GM18870 (cell line): Measurements from ENCODE around the gene MPZ.
"Not testable (repeated sequence)": the region's sequence is repeated elsewhere in the genome, so short reads cannot be mapped to it uniquely, and the experiment has no call there.

Source experiments
- ATAC-seq: cut with Tn5 transposase; IDR thresholded peaks from one replicate; pipeline ENCODE4 v1.9.1; 2021; ENCODE audit warnings: moderate library complexity; ENCODE audit not compliant: unreplicated experiment

Gene MPZ

DNA sequence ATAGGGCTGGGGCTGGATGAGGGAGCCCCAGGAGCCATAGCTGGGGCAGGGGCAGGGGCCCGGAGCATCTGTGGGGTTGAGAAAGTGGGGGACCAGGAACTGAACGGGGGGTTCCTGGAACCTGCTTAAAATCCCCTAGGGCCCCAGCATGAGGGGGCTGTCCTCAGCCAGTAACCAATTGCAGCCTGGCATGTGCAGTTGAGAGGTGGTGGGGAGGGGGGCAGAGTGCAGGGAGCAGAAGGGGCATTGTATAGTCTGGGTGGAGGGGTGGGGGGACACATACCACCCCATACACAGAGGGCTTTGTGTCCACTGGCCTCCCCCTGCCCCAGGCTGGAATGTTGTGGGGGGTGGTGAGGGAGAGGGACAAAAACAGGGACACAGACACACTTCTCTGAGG, at the start of gene MPZ:
Gene MPZ, minus strand, starts transcription at position 101 of the 400 bp plus-strand sequence. Its CDS starts 63 bp downstream, at position 38.
- no peak for ATAC-seq

DNA sequence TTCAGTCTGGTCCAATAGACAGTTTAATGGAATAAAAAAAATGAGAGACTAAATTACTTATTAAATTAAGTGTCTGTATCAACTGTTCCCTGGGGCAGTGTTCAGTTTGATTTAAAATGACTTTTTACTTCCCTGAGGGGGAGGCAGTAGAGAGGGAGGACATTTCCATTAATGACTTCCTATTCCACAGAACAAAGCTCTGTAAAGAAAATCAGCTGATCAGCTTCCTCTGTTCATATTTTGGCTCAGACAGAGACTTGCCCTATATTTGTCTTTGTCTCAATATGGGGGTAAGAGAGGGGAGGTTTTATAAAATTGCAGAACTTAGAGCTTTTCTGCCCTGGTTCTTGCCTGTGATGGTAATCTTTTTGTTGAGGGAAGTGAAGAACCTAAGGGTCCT, 49.5 kb upstream of the MPZ start:
- ATAC-seq, result no peak

DNA sequence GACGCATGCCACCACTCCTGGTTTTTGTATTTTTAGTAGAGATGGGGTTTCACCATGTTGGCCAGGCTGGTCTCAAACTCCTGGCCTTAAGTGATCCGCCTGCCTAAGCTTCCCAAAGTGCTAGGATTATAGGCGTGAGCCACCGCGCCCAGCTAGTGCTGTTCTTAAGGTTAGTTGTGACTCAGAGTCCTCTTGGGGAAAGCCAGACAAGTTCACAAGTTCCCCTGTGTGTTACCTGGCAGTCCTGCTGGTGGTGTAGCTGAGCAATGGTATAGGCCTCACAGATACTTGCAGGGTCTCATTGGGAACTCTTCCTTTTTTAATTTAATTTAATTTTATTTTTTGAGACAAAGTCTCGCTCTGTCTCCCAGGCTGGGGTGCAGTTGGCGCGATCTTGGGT, 47.3 kb upstream of the MPZ start:
- no peak for ATAC-seq

DNA sequence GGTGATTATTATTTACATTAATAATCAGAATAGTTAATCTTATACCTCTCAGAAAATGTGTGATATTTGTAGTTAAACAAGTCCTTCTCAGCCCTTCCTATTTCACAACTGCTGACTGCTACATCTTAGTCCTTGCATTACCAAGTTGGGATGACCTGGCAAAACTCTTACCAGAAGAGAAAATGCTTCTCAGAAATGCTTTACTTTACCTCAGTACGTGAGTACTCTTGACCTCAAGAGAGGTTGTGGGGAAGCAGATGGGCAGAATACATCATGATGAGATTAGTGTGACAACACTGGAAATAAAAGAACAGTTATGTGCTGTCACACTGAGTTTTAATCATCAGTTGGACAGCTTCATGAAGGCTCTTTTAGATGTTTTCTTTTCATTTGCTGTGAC, 41.7 kb upstream of the MPZ start:
- ATAC-seq, result no peak

DNA sequence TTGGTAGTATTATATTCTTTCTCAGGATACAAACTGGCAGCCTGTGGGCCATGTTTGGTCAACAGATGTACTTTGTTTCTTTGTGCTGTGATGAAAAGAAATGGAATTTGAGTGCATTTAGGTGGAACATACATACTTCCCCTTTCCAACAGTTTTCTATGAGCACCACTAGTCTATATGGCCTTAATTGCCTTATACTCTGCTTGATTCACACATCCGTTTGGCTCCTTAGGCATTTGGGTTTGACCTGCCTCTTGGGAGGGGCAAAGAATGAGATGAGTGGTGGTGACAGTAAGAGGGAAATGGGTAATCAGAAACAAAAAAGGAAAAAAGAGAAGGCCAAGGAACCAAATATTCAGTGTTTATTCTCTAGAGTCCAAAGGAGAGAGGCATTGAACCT, 40.9 kb upstream of the MPZ start:
- no peak for ATAC-seq

DNA sequence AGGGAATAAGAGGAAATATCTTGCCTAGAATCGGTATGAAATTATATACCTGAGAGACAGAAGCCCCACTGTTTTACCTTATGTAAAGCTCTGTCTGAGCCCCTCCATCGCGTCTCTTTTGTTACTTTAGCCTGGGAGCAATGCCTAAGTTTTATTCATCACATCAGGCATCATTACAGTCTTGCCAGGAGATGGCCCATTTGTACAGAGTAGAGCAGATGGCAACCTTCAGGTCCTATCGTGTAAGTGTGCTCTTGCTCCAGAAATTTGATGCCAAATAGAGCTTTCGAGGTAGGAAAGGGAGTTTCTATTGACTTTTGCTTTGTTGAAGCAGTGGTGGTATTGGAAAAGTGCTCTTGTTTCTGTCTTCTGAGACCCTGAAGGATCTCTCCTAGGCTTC, 33.1 kb upstream of the MPZ start:
- no peak for ATAC-seq

DNA sequence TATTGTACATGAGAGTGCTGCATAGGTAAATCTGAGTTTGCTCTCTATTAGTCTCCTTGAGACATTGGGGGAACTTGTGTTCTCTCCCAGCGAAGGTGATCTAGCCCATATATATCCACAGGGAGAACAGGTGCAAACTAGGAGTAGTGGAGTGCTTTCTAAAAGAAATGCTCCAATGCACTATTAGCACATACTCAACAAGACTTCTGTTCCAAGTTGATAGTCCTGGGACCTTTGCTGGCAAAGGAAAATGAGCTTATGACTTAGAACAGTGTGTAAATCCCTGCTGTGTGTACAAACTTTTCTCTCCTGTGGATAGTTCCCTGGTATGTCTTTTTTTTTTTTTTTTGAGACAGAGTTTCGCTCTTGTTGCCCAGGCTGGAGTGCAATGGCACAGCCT, 32.4 kb upstream of the MPZ start:
- ATAC-seq, result no peak

DNA sequence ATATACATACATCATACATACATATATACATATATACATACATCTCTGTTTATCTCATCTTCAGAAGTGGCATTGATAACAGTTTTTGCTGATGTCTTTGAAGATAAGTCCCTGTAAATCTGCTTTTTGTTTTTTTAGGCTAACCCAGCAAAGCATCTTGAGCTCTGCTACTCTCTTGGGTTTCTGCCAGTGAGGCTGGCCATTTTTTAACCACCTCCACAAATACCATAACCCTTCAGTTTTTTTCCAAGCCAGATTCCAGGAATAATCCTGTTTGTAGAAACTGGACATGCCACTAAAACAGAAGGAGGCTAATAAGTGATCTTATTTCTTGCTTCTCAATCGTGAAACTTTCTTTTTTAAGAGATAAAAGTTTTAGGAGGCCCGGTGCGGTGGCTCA, 26.0 kb upstream of the MPZ start:
- no peak for ATAC-seq

DNA sequence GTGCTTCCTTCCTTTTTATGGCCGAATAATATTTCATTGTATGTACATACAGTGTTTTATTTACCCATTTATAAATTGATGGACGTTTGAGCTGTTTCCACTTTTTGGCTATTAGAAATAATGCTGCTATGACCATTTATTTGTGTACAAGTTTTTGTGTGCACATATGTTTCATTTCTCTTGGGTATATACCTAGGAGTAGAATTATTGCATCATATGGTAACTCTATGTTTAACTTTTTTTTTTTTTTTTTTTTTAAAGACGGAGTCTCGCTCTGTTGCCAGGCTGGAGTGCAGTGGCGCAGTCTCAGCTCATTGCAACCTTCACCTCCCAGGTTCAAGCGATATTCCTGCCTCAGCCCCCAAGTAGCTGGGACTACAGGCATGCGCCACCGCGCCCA, 23.4 kb upstream of the MPZ start:
- no peak for ATAC-seq

DNA sequence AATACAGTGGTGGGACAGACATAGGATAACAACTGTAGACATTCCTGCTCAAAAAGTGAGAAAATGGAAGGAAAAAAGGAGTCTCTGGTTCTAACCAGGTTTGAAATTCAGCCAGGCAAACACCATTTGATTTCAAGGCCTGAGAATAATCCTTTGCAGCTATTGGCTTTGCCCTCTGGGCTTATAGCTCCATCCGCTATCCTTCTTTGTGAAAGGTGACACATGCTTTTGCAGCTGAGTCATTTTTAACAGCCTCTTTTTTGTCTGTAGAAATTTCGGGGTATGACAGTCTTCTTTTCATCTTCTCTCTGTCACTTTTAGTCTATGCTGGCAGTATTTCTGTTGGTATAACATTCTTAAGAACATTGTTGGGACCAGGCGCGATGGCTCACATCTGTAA, 20.6 kb upstream of the MPZ start:
- ATAC-seq, result no peak

DNA sequence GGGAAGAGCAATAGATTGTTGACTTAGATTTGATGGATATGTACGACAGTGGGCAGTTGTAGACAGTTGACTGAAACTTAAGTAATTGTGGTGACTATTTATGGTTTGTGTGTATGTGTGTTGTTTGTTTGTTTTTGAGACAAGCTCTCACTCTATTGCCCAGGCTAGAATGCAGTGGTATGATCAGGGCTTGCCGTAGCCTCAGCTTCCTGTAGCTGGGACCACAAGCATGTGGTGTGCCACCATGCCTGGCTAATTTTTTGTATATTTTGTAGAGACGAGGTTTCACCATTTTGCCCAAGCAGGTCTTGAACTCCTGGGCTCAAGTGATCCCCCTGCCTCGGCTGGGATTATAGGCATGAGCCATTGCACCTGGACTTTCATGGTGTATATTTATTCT, 14.3 kb upstream of the MPZ start:
- no peak for ATAC-seq

DNA sequence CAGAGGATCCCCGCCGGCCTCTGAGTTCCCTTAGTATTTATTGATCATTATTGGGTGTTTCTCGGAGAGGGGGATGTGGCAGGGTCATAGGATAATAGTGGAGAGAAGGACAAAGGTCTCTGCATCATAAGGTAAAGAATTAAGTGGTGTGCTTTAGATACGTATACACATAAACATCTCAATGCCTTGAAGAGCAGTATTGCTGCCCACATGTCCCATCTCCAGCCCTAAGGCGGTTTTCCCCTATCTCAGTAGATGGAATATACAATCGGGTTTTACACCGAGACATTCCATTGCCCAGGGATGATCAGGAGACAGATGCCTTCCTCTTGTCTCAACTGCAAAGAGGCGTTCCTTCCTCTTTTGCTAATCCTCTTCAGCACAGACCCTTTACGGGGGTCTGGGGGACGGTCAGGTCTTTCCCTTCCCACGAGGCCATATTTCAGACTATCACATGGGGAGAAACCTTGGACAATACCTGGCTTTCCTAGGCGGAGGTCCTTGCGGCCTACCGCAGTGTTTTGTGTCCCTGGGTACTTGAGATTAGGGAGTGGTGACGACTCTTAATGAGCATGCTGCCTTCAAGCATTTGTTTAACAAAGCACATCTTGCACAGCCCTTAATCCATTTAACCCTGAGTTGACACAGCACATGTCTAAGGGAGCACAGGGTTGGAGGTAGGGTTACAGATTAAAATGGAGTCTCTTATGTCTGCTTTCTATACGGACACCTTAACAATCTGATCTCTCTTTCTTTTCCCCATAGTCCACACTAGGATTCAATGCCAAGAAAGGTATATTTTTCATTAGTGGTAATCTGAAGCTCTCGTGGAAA, 6.3 kb upstream of the MPZ start:
- not testable (repeated sequence) for ATAC-seq

DNA sequence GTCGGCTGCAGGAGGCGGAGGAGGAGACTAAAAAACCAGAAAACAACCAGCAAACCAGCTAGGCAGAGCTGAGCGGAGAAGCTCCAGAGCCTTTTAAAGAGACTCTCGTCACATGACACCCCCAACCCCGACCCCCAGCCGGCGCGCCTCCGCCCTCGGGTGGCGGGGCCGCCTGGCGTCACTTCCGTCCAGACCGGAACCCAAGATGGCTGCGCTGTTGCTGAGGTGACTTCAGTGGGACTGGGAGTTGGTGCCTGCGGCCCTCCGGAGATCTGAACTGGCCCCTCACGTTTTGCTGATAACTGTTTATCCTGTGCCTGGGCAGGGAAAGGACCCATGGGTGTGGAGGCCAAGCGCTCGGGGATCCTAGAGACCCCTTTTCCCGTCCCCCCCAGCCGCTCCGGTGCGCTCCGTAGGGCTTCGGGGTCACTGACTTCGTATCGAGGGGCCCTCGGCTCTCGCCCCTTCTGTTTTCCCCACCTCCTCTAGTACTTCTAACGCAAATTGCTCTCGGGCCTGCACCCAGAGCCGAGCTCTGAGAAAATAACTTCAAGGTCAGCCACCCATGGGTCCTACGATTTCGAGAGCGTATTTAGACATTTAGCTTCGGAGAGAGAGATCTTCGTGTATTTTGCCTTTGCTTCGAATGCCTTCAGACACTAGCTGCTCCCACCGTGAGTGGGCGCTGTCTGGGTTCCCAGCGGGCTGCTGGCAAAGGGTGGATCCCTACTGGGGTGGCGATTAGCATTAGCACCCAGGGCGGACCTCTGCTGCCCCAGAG, 4.6 kb upstream of the MPZ start, which contains the start of gene SDHC:
Gene SDHC, plus strand, starts transcription at position 181 of the 781 bp plus-strand sequence. Its CDS starts 25 bp downstream, at position 206.
- ATAC-seq, result peak; percentile 83

DNA sequence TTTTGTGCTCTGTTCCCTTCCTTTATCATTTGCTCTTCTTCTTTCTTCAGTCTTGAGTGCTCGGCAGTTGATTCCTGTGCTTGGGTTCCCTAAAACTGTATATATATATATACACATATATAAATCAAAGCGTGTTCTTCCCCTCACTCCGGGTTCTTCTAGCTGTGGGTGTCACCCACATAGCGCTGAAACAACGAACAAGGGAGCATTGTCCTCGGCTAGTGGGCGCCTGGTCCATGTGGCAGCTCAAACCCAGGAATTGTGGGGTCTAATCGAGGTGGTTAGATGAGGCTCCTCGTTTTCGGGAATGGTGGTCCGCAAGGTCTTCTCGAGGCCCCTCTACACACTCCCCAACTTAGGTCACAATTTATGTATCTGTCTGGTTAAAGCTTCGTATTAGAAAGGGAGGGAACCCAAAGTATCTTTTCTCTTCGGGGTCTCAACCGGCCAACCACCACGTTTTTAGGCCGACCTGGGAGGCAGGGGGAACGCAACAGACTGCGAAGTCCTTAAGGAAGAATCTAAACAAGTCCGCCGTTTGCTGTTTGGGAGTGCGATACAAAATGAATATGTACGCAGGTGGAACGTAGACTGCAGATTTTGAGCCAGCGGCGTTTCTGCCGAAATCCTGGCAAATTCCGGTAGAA, 3.9 kb upstream of the MPZ start:
- ATAC-seq, result no peak

DNA sequence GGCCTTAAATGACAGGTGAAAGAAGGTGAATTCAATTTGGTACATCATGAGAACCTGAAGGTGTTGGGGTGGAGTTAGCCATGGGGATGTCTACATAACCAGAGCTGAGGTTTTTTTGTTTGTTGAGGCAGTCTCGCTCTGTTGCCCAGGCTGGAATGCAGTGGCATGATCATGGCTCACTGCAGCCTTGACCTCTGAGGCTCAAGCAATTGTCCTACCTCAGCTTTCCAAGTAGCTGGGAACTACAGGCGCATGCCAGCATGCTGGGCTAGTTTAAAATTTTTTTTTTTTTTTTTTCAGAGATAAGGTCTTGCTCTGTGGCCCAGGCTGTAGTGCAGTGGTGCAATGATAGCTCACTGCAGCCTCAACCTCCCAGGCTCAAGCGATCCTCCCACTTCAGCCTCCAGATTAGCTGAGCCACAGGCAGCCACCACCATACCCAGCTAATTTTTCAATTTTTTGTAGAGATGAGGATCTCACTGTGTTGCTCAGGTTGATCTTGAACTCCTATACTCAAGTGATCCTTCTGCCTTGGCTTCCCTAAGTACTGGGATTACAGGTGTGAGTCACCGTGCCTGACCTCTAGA, 1.9 kb upstream of the MPZ start:
- no peak for ATAC-seq

DNA sequence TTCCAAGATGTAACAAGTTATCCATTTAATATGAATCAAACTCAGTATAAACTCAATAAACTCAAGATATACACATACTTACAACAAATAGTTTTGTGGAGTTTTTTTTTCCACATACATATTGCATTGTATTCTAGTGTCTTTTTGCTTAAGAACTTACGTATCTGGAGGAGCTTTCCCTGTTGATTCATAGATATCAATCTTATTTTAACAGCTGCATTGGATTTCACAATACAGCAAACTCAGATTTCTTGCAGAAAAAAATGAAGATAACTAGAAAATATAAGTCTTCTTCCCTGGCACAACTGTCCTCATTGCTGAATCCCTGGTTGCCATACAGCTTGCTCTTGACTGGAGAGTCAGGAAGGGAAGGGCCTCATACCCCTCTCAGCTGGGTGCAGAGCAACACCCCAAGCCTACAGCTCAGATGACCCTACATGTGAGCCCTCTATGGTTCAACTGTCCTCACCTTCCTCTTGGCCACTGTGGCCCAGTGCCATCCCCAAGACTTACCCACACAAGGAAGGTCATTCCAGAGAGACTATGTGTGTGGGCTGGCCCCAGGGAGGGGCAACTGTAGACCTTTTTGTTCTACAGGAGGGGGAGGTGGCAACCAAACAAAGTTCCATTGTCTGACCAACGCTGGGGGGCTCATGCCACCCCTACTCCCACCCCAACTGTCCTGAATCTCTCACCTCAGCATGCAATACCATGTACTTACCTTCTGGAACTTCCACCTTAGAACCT, 1.7 kb downstream of the MPZ start:
- no peak for ATAC-seq

DNA sequence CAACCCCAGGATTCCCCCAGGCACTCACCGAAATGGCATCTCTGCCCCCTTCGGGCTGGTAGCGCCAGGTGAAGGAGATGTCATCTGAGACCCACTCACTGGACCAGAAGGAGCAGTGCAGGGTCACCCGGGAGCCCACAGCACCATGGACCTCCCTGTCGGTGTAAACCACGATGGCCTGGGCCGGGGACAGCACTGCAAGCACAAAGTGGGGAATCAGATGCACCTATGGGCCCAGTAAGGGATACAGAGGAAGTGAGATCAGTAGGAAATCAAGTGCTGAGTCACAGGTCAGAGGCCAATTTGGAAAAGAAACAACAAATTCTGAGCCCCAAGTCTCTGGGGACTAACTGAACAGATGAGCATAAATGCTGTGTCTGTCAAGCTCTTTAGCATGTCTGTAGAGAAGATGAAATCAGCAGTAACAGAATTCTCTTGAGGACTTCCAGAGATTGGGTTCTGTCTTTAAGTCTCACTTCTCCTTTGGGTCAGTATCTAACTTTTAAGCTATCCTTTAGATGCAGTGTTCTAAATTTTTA, 2.5 kb downstream of the MPZ start:
- ATAC-seq, result no peak

DNA sequence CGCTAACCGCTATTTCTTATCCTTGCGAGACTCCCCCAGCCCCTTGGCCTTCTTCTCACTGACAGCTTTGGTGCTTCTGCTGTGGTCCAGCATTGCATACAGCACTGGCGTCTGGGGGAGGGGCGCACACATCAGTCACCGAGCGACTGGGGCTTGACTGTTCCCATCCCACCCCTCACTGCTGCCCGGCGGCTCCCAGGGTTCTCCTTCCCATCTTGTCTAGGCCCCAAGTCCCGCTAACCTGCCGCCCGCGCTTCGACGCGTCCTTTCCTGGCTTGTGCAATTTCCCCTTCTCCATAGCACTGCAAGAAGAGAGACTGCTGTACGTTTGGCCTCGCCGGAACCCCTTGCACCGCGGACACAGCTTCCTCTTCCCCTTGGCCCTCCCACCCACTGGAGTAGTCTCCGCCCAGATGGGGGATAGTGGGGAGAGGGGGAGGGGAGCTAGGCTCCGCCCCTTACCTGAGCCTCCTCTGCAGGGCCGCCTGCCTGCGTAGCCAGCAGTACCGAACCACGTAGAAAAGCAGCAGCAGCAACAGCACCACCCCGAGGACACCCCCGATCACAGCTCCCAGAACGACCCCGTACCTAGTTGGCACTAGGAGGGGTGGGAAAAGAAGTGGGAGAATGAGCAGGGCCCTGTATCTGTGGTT, 3.8 kb downstream of the MPZ start:
- no peak for ATAC-seq

DNA sequence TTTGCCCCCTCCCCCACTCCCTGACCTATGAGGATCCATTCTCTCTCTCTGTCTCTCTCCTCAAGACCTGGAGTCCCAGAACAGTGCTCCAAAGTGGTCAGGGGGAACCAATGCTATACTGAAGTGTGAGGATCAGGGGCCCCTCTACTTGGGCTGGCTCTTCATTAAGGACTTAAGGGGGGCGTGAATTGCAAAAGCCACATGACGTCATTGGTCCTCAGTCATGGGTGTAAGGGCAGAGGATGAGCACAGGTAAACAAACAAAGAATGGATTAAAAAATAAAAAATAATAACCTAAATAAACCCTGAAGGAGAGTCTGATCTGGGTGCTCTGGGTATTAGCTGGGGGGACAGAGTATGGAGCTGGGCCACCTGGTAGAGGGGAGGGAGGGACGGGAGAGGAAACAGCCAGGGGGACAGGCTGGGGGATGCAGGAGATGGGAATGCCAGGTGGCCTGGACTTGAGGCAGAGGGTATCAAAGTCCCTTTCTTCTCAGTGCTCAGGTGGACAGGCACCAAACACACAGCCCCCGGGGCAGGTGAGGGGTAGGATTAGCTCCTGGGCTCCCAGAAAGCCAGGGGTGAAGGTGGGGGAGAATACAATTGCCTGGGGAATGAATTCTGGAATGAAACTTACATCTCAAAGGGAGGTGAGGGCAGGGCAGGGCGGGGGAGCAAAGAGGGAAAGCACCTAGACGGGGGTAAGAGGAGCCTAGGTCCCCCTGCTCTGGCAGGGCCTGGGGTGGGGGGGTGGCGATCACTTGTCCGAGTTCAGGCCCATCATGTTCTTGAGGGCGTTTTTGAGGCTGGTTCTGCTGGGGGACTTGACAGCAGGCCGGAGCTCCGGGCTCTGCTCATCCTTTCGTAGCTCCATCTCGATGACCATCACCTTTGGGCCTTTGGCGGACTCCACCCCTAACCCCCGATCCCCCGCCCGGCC, 4.6 kb downstream of the MPZ start:
- ATAC-seq, result no peak
